ENCODE results near the gene SMARCA4. TPM values are rescaled to one million over a fixed set of nuclear protein-coding genes. Genes with fewer than 3 reads are reported as not detected.
"Not testable (repeated sequence)": the region's sequence is repeated elsewhere in the genome, so short reads cannot be mapped to it uniquely, and the experiment has no call there.

SMARCA4 gene
- total RNA-seq, 1 donor from 2014 or later: 74.2 TPM

DNA sequence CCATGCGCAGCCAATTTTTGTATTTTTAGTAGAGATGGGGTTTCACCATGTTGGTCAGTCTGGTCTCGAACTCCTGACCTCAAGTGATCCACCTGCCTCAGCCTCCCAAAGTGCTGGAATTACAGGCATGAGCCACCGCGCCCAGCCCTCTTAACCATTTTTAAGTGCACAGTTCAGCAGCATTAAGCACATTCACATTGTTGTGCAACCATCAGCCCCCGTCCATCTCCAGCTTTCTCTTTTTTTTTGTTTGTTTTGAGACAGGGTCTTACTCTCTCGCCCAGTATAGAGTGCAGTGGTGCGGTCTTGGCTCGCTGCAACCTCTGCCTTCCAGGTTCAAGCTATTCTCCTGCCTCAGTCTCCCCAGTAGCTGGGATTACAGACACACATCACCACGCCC is 116.0 kb downstream of the SMARCA4 start:
- DNase-seq: not testable (repeated sequence)

- no peak for DNase-seq
These were observed 118.1 kb downstream of the SMARCA4 start for GRCh38 chr19:11078893-11079292.

GRCh38 chr19:11079999-11080398 is 119.2 kb downstream of the SMARCA4 start:
- no peak for DNase-seq

- DNase-seq: no peak
These were observed 127.2 kb downstream of the SMARCA4 start for GRCh38 chr19:11087870-11088505.

- peak; percentile 17 for DNase-seq
These were observed 127.8 kb downstream of the SMARCA4 start for GRCh38 chr19:11088506-11089253.

DNA sequence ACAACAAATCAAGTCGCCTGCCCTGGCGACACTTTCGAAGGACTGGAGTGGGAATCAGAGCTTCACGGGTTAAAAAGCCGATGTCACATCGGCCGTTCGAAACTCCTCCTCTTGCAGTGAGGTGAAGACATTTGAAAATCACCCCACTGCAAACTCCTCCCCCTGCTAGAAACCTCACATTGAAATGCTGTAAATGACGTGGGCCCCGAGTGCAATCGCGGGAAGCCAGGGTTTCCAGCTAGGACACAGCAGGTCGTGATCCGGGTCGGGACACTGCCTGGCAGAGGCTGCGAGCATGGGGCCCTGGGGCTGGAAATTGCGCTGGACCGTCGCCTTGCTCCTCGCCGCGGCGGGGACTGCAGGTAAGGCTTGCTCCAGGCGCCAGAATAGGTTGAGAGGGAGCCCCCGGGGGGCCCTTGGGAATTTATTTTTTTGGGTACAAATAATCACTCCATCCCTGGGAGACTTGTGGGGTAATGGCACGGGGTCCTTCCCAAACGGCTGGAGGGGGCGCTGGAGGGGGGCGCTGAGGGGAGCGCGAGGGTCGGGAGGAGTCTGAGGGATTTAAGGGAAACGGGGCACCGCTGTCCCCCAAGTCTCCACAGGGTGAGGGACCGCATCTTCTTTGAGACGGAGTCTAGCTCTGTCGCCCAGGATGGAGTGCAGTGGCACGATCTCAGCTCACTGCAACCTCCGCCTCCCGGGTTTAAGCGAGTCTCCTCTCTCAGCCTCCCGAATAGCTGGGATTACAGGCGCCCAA is 128.6 kb downstream of the SMARCA4 start, which contains the start of gene LDLR:
Gene LDLR, plus strand, starts transcription at position 210 of the 760 bp plus-strand sequence. Its CDS starts 86 bp downstream, at position 296.
- peak; percentile 94 for DNase-seq

DNA sequence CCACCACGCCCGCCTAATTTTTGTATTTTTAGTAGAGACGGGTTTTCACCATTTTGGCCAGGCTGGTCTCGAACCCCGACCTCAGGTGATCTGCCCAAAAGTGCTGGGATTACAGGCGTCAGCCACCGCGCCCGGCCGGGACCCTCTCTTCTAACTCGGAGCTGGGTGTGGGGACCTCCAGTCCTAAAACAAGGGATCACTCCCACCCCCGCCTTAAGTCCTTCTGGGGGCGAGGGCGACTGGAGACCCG is 129.1 kb downstream of the SMARCA4 start:
- DNase-seq: not testable (repeated sequence)

DNA sequence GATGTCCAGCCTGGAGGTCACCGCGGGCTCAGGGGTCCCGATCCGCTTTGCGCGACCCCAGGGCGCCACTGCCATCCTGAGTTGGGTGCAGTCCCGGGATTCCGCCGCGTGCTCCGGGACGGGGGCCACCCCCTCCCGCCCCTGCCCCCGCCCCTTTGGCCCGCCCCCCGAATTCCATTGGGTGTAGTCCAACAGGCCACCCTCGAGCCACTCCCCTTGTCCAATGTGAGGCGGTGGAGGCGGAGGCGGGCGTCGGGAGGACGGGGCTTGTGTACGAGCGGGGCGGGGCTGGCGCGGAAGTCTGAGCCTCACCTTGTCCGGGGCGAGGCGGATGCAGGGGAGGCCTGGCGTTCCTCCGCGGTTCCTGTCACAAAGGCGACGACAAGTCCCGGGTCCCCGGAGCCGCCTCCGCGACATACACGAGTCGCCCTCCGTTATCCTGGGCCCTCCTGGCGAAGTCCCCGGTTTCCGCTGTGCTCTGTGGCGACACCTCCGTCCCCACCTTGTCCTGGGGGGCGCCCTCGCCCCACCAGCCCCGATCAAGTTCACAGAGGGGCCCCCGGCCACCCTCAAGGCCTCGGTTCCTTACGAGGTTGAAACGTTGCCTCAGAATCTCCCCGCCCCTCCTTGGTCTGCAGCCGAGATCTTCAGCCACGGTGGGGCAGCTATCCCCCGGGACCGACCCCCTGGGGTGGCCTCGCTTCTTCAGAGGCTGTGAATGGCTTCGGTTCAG is 129.6 kb downstream of the SMARCA4 start:
- DNase-seq: peak; percentile 97

- peak; percentile 43 for DNase-seq
These were observed 130.3 kb downstream of the SMARCA4 start for GRCh38 chr19:11090997-11091702.

DNA sequence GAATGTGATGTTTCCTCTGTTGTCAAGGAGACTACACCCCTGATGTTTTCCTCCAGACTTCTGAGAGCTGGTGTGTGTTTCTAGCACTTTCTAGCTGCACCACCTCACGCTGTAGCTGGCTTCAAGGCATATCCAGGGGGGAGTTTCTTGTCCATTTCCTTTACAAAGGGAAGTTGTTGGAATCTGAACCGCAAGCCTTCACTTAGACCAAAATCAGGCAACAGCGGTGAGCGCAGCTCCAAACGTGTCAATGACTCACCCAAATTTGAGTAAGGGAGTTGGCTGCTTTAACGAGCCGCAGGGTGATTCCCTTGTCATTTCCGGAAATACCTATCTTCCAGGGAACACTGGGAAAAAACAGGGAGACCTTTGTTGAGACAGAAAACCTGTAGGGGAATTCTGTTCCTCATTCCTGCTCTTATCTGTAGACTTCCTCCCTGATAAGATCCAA is 130.9 kb downstream of the SMARCA4 start:
- peak; percentile 96 for DNase-seq

GRCh38 chr19:11092181-11092538 is 131.3 kb downstream of the SMARCA4 start:
- peak; percentile 92 for DNase-seq

DNA sequence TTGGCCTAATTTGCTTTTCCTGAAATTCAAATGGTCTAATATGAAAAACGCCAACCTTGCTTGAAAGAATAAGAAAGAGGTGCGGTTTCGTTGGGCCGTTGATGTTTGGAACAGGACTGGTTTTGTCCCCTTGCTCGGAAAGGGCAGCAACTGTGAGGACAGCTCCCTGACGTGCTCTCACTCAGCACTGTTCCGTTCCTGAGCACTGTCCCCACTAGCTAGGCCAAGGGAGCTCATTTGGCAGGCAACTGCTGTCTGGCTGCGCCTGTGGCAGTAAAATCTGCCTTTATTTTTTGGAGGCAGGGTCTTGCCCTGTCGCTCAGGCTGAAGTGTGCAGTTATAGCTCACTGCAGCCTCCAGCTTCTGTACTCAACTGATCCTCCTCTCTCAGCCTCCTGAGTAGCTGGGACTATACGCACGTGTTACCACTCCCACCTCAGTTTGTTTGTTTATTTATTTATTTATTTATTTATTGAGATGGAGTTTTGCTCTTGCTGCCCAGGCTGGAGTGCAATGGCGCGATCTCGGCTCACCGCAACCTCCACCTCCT is 132.9 kb downstream of the SMARCA4 start:
- DNase-seq: peak; percentile 15

DNA sequence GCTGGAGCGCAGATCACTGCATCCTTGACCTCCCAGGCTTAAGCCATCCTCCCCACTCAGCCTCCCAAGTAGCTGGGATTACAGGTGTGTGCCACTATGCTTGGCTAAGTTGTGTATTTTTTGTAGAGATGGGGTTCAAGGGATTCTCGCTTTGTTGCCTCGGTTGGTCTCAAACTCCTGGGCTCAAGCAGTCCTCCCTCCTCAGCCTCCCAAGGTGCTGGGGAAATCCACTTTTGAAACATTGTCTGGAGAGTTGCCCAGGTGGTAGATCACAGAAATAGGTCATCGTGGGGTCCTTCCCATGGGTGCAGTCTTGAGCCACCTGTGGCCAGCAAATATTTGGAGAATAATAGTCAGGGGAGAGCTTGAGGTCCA is 133.7 kb downstream of the SMARCA4 start:
- no peak for DNase-seq

DNA sequence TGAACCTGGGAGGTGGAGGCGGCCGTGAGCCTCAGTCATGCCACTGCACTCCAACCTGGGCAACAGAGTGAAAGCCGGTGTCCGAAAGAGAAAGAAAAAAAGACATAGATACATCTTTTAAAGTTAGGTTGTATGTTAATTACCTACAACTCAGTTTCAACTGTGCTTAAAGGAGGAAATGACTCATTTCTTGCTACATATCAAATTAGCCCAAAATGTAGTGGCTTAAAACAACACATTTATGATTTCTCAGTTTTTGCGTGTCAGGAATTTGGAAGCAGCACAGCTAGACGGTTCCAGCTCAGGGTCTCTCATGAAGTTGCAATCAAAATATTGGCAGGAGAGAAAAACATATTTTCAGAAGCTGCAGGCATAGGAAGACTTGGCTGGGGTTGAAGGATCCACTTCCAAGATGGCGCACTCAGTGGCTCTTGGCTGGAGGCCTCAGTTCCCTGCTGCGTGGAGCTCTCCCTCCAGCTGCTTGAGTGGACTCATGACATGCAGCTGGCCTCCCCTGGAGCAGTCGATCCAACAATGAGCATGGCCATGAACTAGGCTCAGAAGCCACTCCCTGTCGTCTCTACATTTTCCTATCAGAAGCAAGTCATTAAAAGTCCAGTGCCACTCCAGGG is 135.5 kb downstream of the SMARCA4 start:
- peak; percentile 66 for DNase-seq

DNA sequence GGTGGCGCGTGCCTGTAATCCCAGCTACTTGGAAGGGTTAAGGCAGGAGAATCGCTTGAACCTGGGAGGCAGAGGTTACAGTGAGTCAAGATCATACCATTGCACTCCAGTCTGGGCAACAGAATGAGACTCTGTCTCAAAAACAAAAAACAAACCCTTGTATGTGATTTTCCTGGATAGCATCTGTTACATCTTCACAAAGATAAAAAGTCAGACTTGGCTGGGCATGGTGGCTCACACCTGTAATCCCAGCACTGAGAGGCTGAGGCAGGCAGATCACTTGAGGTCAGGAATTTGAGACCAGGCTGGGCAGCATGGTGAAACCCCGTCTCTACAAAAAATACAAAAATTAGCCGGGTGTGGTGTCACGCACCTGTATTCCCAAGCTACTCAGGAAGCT is 136.5 kb downstream of the SMARCA4 start:
- DNase-seq: not testable (repeated sequence)

DNA sequence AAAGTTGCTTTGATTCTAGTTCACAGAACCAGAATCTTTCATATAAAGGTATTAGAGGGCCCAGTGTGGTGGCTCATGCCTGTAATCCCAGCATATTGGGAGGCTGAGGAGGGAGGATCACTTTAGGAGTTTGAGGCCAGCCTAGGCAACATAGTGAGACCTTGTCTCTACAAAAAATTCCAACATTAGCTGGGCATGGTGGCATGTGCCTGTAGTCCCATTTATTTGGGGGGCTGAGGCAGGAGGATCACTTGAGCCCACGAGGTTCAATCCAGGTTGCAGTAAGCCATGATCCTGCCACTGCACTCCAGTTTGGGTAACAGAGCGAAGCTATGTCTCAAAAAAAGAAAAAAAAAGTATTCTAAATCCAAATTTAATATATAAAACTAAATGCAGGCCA is 137.5 kb downstream of the SMARCA4 start:
- no peak for DNase-seq

- DNase-seq: no peak
These were observed 138.0 kb downstream of the SMARCA4 start for GRCh38 chr19:11098861-11099260.

- peak; percentile 51 for DNase-seq
These were observed 139.2 kb downstream of the SMARCA4 start for GRCh38 chr19:11100049-11100448.

- DNase-seq: no peak
These were observed 140.2 kb downstream of the SMARCA4 start for GRCh38 chr19:11101057-11101456.

DNA sequence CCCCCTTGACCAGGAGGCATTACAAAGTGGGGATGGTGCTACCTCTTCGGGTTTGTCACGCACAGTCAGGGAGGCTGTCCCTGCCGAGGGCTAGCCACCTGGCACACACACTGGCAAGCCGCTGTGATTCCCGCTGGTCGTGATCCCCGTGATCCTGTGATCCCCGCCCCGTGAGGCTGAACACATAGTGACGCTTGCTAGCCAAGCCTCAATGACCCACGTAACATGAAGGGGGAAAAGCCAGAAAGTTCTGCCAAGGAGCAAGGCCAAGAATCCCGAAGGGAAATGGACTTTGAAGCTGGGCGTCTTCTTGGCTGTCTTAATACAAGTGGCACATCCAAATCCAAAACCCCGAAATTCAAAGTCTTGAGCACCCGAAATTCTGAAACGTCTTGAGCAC is 142.1 kb downstream of the SMARCA4 start:
- no peak for DNase-seq

DNA sequence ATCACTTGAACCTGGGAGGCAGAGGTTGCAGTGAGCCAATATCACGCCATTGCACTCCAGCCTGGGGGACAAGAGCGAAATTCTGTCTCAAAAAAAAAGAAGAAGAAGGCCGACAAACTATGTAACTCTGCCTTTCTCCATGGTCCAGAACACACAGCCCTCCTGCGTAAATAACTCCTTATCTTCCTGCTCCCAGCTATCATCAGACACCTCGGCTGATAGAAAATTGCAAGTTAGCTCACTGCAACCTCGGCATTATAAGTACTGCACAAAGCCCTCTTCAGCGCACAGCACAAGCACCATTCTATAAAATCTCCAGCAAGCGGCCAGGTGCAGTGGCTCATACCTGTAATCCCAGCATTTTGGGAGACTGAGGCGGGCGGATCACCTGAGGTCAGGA is 142.8 kb downstream of the SMARCA4 start:
- not testable (repeated sequence) for DNase-seq

Data from dermis blood vessel endothelial cell (primary cell).